Transverse colon (tissue), 4 donors: Measurements from ENCODE around the gene ALKBH4.

Source experiments
- CTCF ChIP-seq, 5 experiments: fragments of 200-600 bp in 3 of 5; fragments of 450-650 bp in 2 of 5; sonication (generic) in 3 of 5; IDR thresholded peaks; 1 replicate in 2 of 5; 2 replicates in 3 of 5; pipeline ENCODE4 v1.5.1; 2016 to 2017; ENCODE audit warnings: antibody characterized with exemption in 5 of 5, inconsistent platforms in 3 of 5, mild to moderate bottlenecking in 2 of 5, moderate library complexity in 1 of 5
- EP300 ChIP-seq: sonication (generic); formaldehyde crosslinking; IDR thresholded peaks from one replicate; pipeline ENCODE4 v1.6.1; 2017; ENCODE audit warnings: antibody characterized with exemption, low read depth
- POLR2A ChIP-seq: fragments of 450-650 bp; IDR thresholded peaks from one replicate; pipeline ENCODE4 v1.6.1; 2016; ENCODE audit warnings: antibody characterized with exemption, mild to moderate bottlenecking, moderate library complexity
- POLR2AphosphoS5 ChIP-seq, 3 donors: sonication (generic); formaldehyde crosslinking; IDR thresholded peaks; one replicate each; pipeline ENCODE4 v1.6.1; 2016; ENCODE audit warnings: antibody characterized with exemption in 3 of 3

GRCh38 chr7:102412548-102412947 is 52.1 kb downstream of the ALKBH4 start:
- no peak for TF ChIP-seq POLR2AphosphoS5 (IDR thresholded peaks at IDR 0.05)
- TF ChIP-seq POLR2A = no peak
- TF ChIP-seq CTCF (IDR thresholded peaks at IDR 0.05) = peak in 4 of 5 experiments; percentile 34 to 38 (median 38)
- TF ChIP-seq EP300 = no peak
